ENCODE measurements around the gene RBMS1. TPM values are rescaled to one million over a fixed set of nuclear protein-coding genes. Genes with fewer than 3 reads are reported as not detected.
A peak's percentile ranks its signal among the peaks of the same experiment; 100 is the strongest.

Gene RBMS1
- total RNA-seq, 1 experiment from 2014 or later, result 118 TPM

GRCh38 chr2:160333324-160334027 lies 160.1 kb downstream of the RBMS1 start:
- no peak for DNase-seq (ENCODE audit: low read depth)

GRCh38 chr2:160332318-160332717 lies 161.3 kb downstream of the RBMS1 start:
- DNase-seq (ENCODE audit: low read depth), result peak; percentile 49

GRCh38 chr2:160331258-160332025 lies 162.2 kb downstream of the RBMS1 start:
- DNase-seq (ENCODE audit: low read depth), result no peak

GRCh38 chr2:160328811-160329527 lies 164.6 kb downstream of the RBMS1 start:
- DNase-seq (ENCODE audit: low read depth), result no peak

DNA sequence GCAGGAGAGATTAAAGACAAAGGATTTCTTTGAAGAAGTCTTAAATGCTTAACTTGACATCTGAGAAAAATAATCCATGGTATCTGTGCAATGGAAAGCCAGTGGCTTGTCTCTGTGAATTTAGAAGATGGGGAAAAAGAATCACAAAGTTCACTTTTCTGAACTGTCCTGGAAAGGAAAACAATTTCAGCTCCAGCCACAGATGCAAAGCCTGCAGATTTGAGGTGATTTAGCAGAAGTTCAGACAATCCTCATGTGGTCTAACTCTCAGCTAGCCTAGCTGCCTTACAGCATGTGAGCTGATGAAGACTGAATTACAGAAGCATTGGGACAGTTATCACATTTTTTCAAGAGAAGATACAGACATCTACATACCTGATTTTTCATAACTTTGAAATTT lies 166.8 kb downstream of the RBMS1 start:
- DNase-seq (ENCODE audit: low read depth), result no peak

DNA sequence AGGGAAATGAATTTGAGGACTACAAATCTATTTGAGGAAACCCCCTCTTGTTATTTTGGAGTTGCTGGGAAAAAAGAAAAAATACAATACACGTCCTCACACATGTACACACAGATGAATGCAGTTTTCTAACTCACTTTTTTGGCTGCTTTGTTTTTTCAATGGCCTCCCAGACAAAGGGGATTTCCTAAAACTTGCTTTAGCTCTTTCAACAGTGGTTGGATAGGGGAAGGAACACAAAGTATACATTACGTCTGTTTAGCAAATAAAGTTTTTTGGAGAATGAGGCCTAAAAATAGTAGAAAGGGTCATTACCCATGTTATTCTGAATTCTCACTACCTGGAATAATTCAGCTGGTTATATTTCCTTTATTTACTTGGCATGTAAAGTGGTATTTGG lies 168.2 kb downstream of the RBMS1 start:
- DNase-seq (ENCODE audit: low read depth), result no peak

DNA sequence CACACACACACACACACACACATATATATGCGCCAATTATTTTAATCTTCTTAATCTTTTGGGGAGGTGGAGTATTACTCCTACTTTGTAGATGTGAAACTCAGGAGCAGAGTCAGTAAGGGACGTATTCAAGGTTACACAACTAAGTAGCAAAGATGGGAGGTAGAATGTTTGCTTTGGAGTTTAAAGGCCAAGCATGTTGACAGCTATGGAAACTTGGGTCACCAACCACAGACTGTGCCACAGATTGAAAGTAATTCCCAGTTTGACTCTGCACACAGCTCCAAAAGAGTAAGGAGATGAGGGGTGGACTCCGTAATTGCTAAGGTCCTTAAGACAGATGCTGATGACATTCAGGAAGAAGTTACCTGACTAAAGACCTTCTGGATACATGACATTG lies 168.7 kb downstream of the RBMS1 start:
- DNase-seq (ENCODE audit: low read depth), result no peak

DNA sequence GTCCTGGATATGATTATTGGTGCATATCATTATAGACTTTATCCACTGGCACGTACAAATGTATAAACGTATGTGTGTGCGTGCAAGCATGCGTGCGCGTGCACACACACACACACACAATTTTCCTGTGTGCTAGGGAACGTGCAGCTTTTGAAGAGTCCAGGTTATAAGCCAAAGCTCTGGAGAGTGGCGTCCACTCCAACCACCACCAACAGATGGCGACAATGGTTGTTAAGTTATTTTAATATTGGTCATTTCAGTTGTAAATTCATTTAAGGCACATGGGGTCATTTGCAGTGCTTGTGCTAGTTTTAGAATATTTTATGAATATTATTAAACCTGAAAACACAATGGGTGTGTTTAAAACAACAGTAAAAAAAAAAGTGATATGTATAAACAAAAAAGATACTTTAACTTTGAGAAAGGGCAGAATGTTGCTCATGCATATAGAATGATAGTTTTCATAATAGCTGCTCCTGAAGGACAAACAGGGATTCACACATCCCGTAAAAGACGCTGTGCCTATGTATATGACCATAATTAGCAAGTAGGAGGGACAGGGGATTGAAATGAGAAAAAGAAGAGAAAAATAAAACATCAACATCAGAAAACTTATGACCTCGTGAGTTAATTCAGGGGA lies 169.3 kb downstream of the RBMS1 start:
- peak; percentile 61 for DNase-seq (ENCODE audit: low read depth)

- DNase-seq (ENCODE audit: low read depth), result no peak
These were observed 171.3 kb downstream of the RBMS1 start for GRCh38 chr2:160322320-160322719.

- no peak for DNase-seq (ENCODE audit: low read depth)
These were observed 172.6 kb downstream of the RBMS1 start for GRCh38 chr2:160321006-160321405.

GRCh38 chr2:160319700-160320099 lies 173.9 kb downstream of the RBMS1 start:
- no peak for DNase-seq (ENCODE audit: low read depth)

GRCh38 chr2:160318218-160318617 lies 175.4 kb downstream of the RBMS1 start:
- DNase-seq (ENCODE audit: low read depth), result no peak

GRCh38 chr2:160317181-160318099 lies 176.2 kb downstream of the RBMS1 start:
- no peak for DNase-seq (ENCODE audit: low read depth)

DNA sequence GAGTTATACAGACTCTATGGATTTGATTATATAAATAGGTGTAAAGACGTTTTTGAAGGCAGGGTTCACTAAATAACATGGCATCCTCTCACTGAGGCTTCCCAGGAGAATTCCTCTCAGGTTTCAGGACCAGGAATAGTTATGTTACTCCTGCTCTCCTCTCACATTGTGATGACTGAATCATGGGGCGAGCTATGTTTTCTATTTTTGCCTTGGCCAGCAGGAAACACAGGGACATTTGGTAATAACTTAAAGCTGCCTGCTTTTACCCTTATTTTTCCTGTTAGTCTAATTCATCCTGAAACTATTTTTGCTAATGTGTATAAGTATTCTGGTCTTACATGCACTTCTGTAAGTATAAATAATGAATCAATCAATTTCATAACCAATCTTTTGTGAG lies 178.3 kb downstream of the RBMS1 start:
- DNase-seq (ENCODE audit: low read depth), result peak; percentile 79

DNA sequence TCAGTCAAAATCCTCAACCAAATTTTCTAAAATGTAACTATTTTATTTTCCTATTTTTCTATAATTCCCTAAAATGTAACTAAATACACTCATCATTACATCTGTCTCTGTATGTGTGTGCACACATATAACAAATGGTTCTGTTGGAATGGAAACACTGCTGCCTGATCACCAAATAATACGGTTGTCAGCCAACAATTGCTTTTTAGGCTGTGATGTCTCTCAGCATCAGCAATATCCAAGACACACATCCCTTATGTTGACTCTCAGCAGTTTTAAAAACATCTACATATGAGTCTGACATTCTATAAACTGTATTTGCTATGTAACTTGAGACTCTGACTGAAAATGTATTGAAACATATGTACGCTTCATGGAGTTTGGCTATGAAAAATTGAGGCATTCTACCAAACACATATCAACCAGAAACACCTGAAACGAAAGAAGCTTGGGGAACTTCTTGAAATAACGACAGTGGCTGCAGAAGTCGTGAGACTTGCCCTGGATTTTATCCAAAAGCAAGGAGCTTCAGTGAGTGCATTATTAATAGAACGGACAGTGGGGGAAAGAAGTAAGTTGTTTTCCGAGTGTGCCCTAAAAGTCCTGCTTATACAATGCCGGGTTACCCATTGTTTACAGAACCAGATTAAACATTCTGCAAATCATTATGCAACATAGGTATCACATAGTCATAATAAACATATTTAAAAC lies 183.3 kb downstream of the RBMS1 start:
- DNase-seq (ENCODE audit: low read depth), result no peak

- DNase-seq (ENCODE audit: low read depth), result peak; percentile 64
These were observed 184.0 kb downstream of the RBMS1 start for GRCh38 chr2:160309585-160309984.

DNA sequence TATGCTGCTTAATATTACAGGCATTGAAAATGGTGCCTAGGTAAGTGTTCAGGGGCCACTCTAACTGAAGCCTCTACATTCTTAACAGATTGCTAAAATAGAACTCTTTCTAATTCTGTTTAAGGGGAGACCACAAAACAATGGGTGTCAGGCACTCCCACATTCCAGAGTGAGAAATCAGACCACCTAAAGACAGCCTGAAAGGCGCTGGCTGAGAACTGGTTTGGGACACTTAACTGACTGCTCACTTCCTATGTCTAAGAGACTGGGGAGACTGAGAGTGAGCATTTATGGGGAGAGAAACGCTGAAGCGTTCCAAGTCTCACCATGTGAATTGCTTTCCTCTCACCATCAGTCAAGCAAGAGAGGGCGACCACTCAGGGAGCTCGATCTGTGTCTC lies 184.7 kb downstream of the RBMS1 start:
- DNase-seq (ENCODE audit: low read depth), result peak; percentile 93

GRCh38 chr2:160308476-160308875 lies 185.1 kb downstream of the RBMS1 start:
- no peak for DNase-seq (ENCODE audit: low read depth)

- peak; percentile 95 for DNase-seq (ENCODE audit: low read depth)
These were observed 186.6 kb downstream of the RBMS1 start for GRCh38 chr2:160306985-160307384.

DNA sequence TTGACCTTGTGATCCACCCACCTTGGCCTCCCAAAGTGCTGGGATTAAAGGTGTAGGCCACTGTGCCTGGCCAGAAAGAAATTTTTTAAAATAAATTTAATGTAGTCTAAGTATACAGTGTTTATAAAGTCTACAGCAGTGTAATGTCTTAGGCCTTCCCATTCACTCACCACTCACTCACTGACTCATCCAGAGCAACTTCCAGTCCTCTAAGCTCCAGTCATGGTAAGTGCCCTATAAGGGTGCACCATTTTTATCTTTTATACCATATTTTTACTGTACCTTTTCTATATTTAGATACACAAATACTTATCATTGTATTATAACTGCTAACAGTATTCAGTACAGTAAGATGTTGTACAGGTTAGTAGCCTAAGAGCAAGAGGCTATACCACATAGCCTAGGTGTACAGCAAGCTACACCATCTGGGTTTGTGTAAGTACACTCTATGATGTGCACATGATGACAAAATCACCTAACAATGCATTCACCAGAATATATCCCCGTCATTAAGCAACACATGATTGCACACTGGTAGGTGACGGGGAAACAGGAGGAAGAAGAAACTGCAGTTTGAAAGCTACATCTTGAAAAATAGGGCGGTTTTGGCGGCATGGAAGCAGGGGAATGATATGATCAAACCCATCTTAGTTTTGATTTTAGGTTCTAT lies 188.4 kb downstream of the RBMS1 start:
- DNase-seq (ENCODE audit: low read depth), result no peak
